Mucosa of descending colon (tissue), 3 donors: ENCODE measurements around the gene FIZ1. TPM values are rescaled to one million over a fixed set of nuclear protein-coding genes. Genes with fewer than 3 reads are reported as not detected.

Source experiments
- ATAC-seq: fragments of 200-7000 bp; cut with Tn5 transposase; one replicate; pipeline ENCODE4 v1.9.1; 2020; ENCODE audit warnings: mild to moderate bottlenecking, moderate library complexity
- DNase-seq, 3 donors: peaks; one replicate each; pipeline ENCODE4 v3.0.0-alpha.2; 2020
- H3K36me3 ChIP-seq: fragments of 200-600 bp; one replicate; pipeline ENCODE4 v1.8.0; 2021; ENCODE audit warnings: low read depth, mild to moderate bottlenecking
- H3K4me1 ChIP-seq: fragments of 200-600 bp; one replicate; pipeline ENCODE4 v1.8.0; 2021; ENCODE audit warnings: low read depth, mild to moderate bottlenecking
- H3K4me3 ChIP-seq: fragments of 200-600 bp; one replicate; pipeline ENCODE4 v1.8.0; 2021; ENCODE audit warnings: mild to moderate bottlenecking
- H3K9me3 ChIP-seq: fragments of 200-600 bp; one replicate; pipeline ENCODE4 v1.8.0; 2021; ENCODE audit warnings: mild to moderate bottlenecking
- intact Hi-C, 2 donors: fragments of 100-400 bp; cut with DNase I in 1 of 2; cut with micrococcal nuclease in 1 of 2; formaldehyde crosslinking; loops; one replicate each; pipeline versions ENCODE4 v1.11.0 to v1.11.1; 2022; cut with DNase I, micrococcal nuclease
- total RNA-seq, 3 donors: library from RNA; stranded (reverse); fragmentation: NEBNext Ultra II Directional in 2 of 3; extraction: Animal tissue kit (Norgen Biotek cat#: 25700) in 2 of 3; gene quantifications; one replicate each; pipeline versions ENCODE4 v1.2.1 to v1.2.4, GENCODE V29; 2021 to 2023
- TF ChIP-seq, protein P1 (sequence below): fragments of 200-600 bp; IDR thresholded peaks from one replicate; pipeline ENCODE4 v1.8.0; 2022; ENCODE audit warnings: antibody characterized with exemption, mild to moderate bottlenecking
- donor health status: DM: no; HTN: no; CAD: no; lungs with moderate emphysema.
- donor health status: DM: no; HTN: no; CAD: no.
- donor health status: DM: no; HTN: yes; CAD: no.

FIZ1 gene
- total RNA-seq, 3 donors from 2014 or later: 15.7 to 20.3 (median 20.0) TPM

DNA sequence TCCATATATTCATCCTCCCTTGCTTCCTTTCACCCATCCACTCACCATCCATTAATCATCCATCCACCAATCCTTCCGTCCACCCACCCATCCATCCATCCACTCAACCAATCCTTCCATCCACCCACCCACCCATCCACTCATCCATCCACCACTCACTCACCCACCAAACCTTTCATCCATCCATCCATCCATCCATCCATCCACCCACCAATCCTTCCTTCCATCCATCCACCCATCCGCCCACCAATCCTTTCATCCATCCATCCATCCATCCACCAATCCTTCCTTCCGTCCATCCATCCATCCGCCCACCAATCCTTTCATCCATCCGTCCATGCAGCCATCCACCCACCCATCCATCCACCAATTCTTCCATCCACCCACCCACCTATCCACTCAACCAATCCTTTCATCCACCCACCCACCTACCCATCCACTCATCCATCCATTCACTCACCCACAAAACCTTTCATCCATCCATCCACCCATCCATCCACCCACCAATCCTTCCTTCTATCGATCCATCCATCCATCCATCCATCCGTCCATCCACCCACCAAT is 56.9 kb downstream of the FIZ1 start:
- H3K9me3 ChIP-seq: no peaks in the 10 kb centered on the region

More for the DNA sequence above, 56.9 kb downstream of the FIZ1 start:
- intact Hi-C loops: no loop called here
- Histone ChIP-seq H3K4me1 (no peaks in the 10 kb centered on the region), H3K36me3 (no peaks in the 10 kb centered on the region), H3K4me3 (no peak overlapping the region)
- DNase-seq (no peak), ATAC-seq (no peak)
- TF ChIP-seq, protein P1, sequence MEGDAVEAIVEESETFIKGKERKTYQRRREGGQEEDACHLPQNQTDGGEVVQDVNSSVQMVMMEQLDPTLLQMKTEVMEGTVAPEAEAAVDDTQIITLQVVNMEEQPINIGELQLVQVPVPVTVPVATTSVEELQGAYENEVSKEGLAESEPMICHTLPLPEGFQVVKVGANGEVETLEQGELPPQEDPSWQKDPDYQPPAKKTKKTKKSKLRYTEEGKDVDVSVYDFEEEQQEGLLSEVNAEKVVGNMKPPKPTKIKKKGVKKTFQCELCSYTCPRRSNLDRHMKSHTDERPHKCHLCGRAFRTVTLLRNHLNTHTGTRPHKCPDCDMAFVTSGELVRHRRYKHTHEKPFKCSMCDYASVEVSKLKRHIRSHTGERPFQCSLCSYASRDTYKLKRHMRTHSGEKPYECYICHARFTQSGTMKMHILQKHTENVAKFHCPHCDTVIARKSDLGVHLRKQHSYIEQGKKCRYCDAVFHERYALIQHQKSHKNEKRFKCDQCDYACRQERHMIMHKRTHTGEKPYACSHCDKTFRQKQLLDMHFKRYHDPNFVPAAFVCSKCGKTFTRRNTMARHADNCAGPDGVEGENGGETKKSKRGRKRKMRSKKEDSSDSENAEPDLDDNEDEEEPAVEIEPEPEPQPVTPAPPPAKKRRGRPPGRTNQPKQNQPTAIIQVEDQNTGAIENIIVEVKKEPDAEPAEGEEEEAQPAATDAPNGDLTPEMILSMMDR: no peak

Other genes starting within 250 kb of the FIZ1 start
- 10 to 100 TPM; 16.6 to 30.0 (median 17.2) TPM for gene COX6B2, start 244.8 kb downstream of the FIZ1 start, total RNA-seq
- gene GARIN5B, start 236.3 kb downstream of the FIZ1 start, total RNA-seq: not detected
- under 1 TPM; 0.24 to 0.32 (median 0.29) TPM for gene IL11, start 229.1 kb downstream of the FIZ1 start, total RNA-seq
- gene TMEM190, start 222.7 kb downstream of the FIZ1 start, total RNA-seq: not detected
- 10 to 100 TPM; 31.4 to 84.2 (median 68.0) TPM for gene TMEM238, start 215.2 kb downstream of the FIZ1 start, total RNA-seq
- 1,000 to 10,000 TPM in 2 of 3 donors, 100 to 1,000 TPM in 1; 942 to 1,365 (median 1,241) TPM for gene RPL28, start 213.6 kb downstream of the FIZ1 start, total RNA-seq
- 10 to 100 TPM; 14.0 to 41.6 (median 23.0) TPM for gene UBE2S, start 191.7 kb downstream of the FIZ1 start, total RNA-seq
- under 1 TPM in 1 of 3 donors, not detected in 2; 0.35 TPM for gene SHISA7, start 156.2 kb downstream of the FIZ1 start, total RNA-seq
- 10 to 100 TPM; 65.8 to 88.4 (median 86.9) TPM for gene ISOC2, start 137.9 kb downstream of the FIZ1 start, total RNA-seq
- not detected for gene C19orf85, start 134.8 kb downstream of the FIZ1 start, total RNA-seq
- 10 to 100 TPM in 1 of 3 donors, 1 to 10 TPM in 2; 6.8 to 11.1 (median 7.9) TPM for gene ZNF628, start 122.9 kb downstream of the FIZ1 start, total RNA-seq
- gene NAT14, start 114.3 kb downstream of the FIZ1 start, total RNA-seq: 10 to 100 TPM in 1 of 3 donors, 1 to 10 TPM in 2; 3.9 to 21.7 (median 5.5) TPM
- 10 to 100 TPM in 1 of 3 donors, 1 to 10 TPM in 2; 2.6 to 35.0 (median 4.0) TPM for gene SSC5D, start 111.1 kb downstream of the FIZ1 start, total RNA-seq
- gene SBK2, start 62.4 kb downstream of the FIZ1 start, total RNA-seq: not detected
- under 1 TPM in 2 of 3 donors, not detected in 1; 0.34 to 0.54 TPM for gene SBK3, start 54.0 kb downstream of the FIZ1 start, total RNA-seq
- gene ZNF579, start 18.7 kb downstream of the FIZ1 start, total RNA-seq: 10 to 100 TPM in 1 of 3 donors, 1 to 10 TPM in 2; 6.2 to 13.6 (median 7.2) TPM
- 10 to 100 TPM; 25.5 to 27.1 (median 26.5) TPM for gene ZNF524, start 771 bp upstream of the FIZ1 start, total RNA-seq
- gene ZNF865, start 6.1 kb upstream of the FIZ1 start, total RNA-seq: 10 to 100 TPM; 12.7 to 18.5 (median 13.2) TPM
- 10 to 100 TPM in 2 of 3 donors, 1 to 10 TPM in 1; 8.7 to 13.8 (median 10.1) TPM for gene ZNF784, start 25.0 kb upstream of the FIZ1 start, total RNA-seq
- gene ZNF580, start 41.5 kb upstream of the FIZ1 start, total RNA-seq: 10 to 100 TPM; 29.6 to 46.0 (median 31.6) TPM
- gene ZNF581, start 44.1 kb upstream of the FIZ1 start, total RNA-seq: 10 to 100 TPM; 15.2 to 22.5 (median 20.1) TPM
- gene CCDC106, start 48.7 kb upstream of the FIZ1 start, total RNA-seq: 10 to 100 TPM in 1 of 3 donors, 1 to 10 TPM in 2; 5.5 to 14.8 (median 6.3) TPM
- 100 to 1,000 TPM; 162 to 194 (median 163) TPM for gene U2AF2, start 55.5 kb upstream of the FIZ1 start, total RNA-seq
- 100 to 1,000 TPM; 156 to 251 (median 192) TPM for gene EPN1, start 75.7 kb upstream of the FIZ1 start, total RNA-seq
- gene NLRP9, start 138.9 kb upstream of the FIZ1 start, total RNA-seq: not detected
- not detected for gene RFPL4A, start 159.6 kb upstream of the FIZ1 start, total RNA-seq
- under 1 TPM in 1 of 3 donors, not detected in 2; 0.35 TPM for gene RFPL4AL1, start 169.6 kb upstream of the FIZ1 start, total RNA-seq
- gene NLRP11, start 232.5 kb upstream of the FIZ1 start, total RNA-seq: under 1 TPM in 1 of 3 donors, not detected in 2; 0.12 TPM
- not detected for gene NLRP4, start 237.0 kb upstream of the FIZ1 start, total RNA-seq